Prostate gland (tissue), 2 donors: ENCODE measurements around the gene THSD4.

ENCODE experiments used
- POLR2AphosphoS5 ChIP-seq: sonication (generic); formaldehyde crosslinking; IDR thresholded peaks from one replicate; pipeline ENCODE4 v1.6.1; 2017; ENCODE audit warnings: antibody characterized with exemption
- TF ChIP-seq, protein P1 (sequence below), 4 experiments: fragments of 200-600 bp in 2 of 4; fragments of 450-650 bp in 2 of 4; sonication (generic) in 2 of 4; IDR thresholded peaks; 1 replicate in 3 of 4; 2 replicates in 1 of 4; pipeline ENCODE4 v1.5.1; 2016 to 2019; ENCODE audit warnings: antibody characterized with exemption in 4 of 4, mild to moderate bottlenecking in 2 of 4, moderate library complexity in 2 of 4

- TF ChIP-seq, protein P1, sequence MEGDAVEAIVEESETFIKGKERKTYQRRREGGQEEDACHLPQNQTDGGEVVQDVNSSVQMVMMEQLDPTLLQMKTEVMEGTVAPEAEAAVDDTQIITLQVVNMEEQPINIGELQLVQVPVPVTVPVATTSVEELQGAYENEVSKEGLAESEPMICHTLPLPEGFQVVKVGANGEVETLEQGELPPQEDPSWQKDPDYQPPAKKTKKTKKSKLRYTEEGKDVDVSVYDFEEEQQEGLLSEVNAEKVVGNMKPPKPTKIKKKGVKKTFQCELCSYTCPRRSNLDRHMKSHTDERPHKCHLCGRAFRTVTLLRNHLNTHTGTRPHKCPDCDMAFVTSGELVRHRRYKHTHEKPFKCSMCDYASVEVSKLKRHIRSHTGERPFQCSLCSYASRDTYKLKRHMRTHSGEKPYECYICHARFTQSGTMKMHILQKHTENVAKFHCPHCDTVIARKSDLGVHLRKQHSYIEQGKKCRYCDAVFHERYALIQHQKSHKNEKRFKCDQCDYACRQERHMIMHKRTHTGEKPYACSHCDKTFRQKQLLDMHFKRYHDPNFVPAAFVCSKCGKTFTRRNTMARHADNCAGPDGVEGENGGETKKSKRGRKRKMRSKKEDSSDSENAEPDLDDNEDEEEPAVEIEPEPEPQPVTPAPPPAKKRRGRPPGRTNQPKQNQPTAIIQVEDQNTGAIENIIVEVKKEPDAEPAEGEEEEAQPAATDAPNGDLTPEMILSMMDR (IDR thresholded peaks at IDR 0.05): no peak
- TF ChIP-seq POLR2AphosphoS5: peak; percentile 40
Measured at GRCh38 chr15:71455107-71455506, 339.8 kb downstream of the THSD4 start.
